ENCODE results near the gene IFT22. TPM values are rescaled to one million over a fixed set of nuclear protein-coding genes. Genes with fewer than 3 reads are reported as not detected.

The IFT22 gene
- total and polyA plus RNA-seq, 2 of the 8 experiments (the other 6 are each of a cell fraction or from before 2014, with no cell fraction given): 17.7 to 18.9 TPM

DNA sequence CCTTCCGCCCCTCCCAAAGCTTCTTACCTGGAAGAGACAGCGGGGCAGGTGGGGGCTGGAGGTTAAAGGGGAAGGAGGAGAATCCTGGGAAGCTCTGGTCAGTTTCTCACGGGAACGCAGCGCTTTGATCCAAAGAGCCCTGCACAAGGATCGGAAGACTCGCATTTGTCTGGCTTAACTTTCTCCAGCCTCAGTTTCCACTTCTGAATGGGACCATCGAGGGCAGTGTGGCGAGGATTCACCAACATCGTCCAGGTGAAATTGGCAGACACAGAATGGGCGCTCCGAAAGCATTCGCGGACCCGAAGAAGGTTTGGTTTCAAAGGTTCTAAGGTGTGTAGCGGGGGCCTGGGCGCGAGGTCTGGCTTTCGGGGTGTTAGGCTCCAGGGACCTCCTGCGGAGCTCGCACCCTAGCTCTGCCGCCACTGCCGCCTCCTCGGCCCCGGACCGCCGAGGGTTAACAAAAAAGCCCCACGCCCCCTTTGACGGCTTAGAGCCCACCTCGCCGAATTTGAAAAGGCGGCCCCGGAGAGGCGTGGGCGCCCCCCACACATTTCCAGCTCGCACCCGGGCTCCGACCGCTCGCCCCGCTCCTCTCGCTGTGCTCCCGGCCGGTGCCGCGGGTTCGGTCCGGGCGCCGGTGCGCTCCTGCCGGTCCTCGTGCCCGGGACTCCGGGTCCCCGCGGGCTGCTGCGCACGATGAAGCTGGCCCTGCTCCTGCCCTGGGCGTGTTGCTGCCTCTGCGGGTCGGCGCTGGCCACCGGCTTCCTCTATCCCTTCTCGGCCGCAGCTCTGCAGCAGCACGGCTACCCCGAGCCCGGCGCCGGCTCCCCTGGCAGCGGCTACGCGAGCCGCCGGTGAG is 41.0 kb upstream of the IFT22 start, which contains the start of gene COL26A1:
TSS of gene COL26A1 (plus strand) at position 542 of the 862 bp plus-strand sequence. CDS start at position 700, 158 bp downstream.
- peak within 1 kb of the TSS; percentile 86; the same call in 1 of the 2 replicates for H3K27ac ChIP-seq (ENCODE audit: low read depth, low read length)
- H2BK120ac ChIP-seq (replicated peaks; ENCODE audit: low read depth, low read length): peak within 1 kb of the TSS; percentile 87
- H3K79me1 ChIP-seq (ENCODE audit: low read depth, low read length): peaks cover 3% of the 10 kb centered on the region
- H2AK5ac ChIP-seq (ENCODE audit: low read depth, low read length): 0 out of 2 replicates have a peak within 1 kb of the TSS, but pooled peaks have one; percentile 48
- peak in 1 of 2 experiments; percentile 75 for DNase-seq (ENCODE audit: low read depth in 1 of 2, low spot score in 2 of 2)
- 4% methylated on average over 68 of the region's 76 CpGs; no CpG with 5 or more reads in 1 of the 2 experiments for WGBS, 2 experiments (ENCODE audit: extremely low coverage in 1 of 2, insufficient coverage in 1 of 2, insufficient read length in 1 of 2, insufficient replicate concordance in 2 of 2, low coverage in 1 of 2, low lambda C conversion rate in 2 of 2, missing lambda C conversion rate in 1 of 2)
- ChIA-PET CTCF (ENCODE audit: partially characterized antibody) (interaction anchor here (0.7 to 36.0 kb wide), 14 partner anchors 11 to 693 kb away, joined by 3 to 728 read pairs (median 4); no protein-coding TSS in a partner anchor), POLR2A (ENCODE audit: partially characterized antibody) (interaction anchor here (0.9 to 5.7 kb wide), 26 partner anchors 8 to 123 kb away, joined by 3 to 29 read pairs (median 6); partner anchors contain the start of gene IFT22)
- H4K91ac ChIP-seq (replicated peaks; ENCODE audit: insufficient read length, low read length): peak within 1 kb of the TSS; percentile 98
- H3K23ac ChIP-seq (ENCODE audit: insufficient read length): no peak within 1 kb of the TSS
- H3K9me3 ChIP-seq (ENCODE audit: insufficient read depth in 2 of 2, low read depth in 1 of 2, low read length in 1 of 2): no peaks in the 10 kb centered on the region
- H3K23me2 ChIP-seq (ENCODE audit: low read depth, low read length): peaks cover 5% of the 10 kb centered on the region
- H3K14ac ChIP-seq (ENCODE audit: insufficient read length): no peak within 1 kb of the TSS
- peak within 1 kb of the TSS; percentile 98 for H4K5ac ChIP-seq (ENCODE audit: insufficient read length, low read depth, low read length)
- FAIRE-seq: no peak
- peaks cover 0 to 2% of the 10 kb centered on the region in 2 experiments for H4K20me1 ChIP-seq (replicated peaks in 1 of 2; ENCODE audit: control insufficient read depth in 1 of 2, insufficient read depth in 2 of 2, low read length in 2 of 2)
- no peak within 1 kb of the TSS for H2BK20ac ChIP-seq (ENCODE audit: low read length)
- no peak within 1 kb of the TSS for H2BK15ac ChIP-seq (ENCODE audit: low read length)
- no peak within 1 kb of the TSS; the same call in 1 of the 2 replicates for H2AFZ ChIP-seq (ENCODE audit: low read length)
- peak within 1 kb of the TSS; percentile 100 for H3K18ac ChIP-seq (ENCODE audit: extremely low read depth, low read length)
- peak within 1 kb of the TSS; percentile 90; the same call in 1 of the 2 replicates for H2BK5ac ChIP-seq (ENCODE audit: low read depth, low read length)
- H3K79me2 ChIP-seq (ENCODE audit: control insufficient read depth in 1 of 2, insufficient read depth in 2 of 2, low read length in 2 of 2): peaks cover 0 to 32% of the 10 kb centered on the region in 2 experiments; a peak in 2 of 4 replicates
- H2BK12ac ChIP-seq (ENCODE audit: low read depth, low read length): peak within 1 kb of the TSS; percentile 80; the same call in 1 of the 2 replicates
- H3K9ac ChIP-seq (replicated peaks in 1 of 4; ENCODE audit: extremely low read depth in 1 of 4, low read depth in 3 of 4, low read length in 3 of 4): peak within 1 kb of the TSS; percentile 75 to 94 (median 86)
- peak within 1 kb of the TSS; percentile 80 to 83 for H3K4me2 ChIP-seq (ENCODE audit: insufficient read depth in 1 of 2, low read depth in 2 of 2, low read length in 2 of 2)
- no peaks in the 10 kb centered on the region; a peak in 1 of 7 replicates for H3K27me3 ChIP-seq (replicated peaks in 1 of 4; ENCODE audit: control insufficient read depth in 3 of 4, extremely low read depth in 1 of 4, insufficient read depth in 3 of 4, low read length in 3 of 4)
- H3K4me3 ChIP-seq (ENCODE audit: extremely low read depth in 1 of 4, insufficient read depth in 2 of 4, low read depth in 3 of 4, low read length in 4 of 4): peak within 1 kb of the TSS; percentile 64 to 84 (median 73)
- peak within 1 kb of the TSS; percentile 46 for H3K56ac ChIP-seq (replicated peaks; ENCODE audit: insufficient read length, low read depth, low read length)
- peak within 1 kb of the TSS; percentile 99 for H4K8ac ChIP-seq (ENCODE audit: extremely low read depth, insufficient read depth, low read length)
- peak within 1 kb of the TSS; percentile 99 for H3K4ac ChIP-seq (replicated peaks; ENCODE audit: insufficient read length, low read depth, low read length)
- H3K4me1 ChIP-seq (replicated peaks in 1 of 4; ENCODE audit: control insufficient read depth in 3 of 4, insufficient read depth in 4 of 4, low read length in 3 of 4): no peaks in the 10 kb centered on the region; a peak in 1 of 7 replicates
- H3K36me3 ChIP-seq (ENCODE audit: control insufficient read depth in 2 of 4, insufficient read depth in 4 of 4, low read length in 3 of 4): peaks cover 0 to 3% (median 0%) of the 10 kb centered on the region in 4 experiments; a peak in 1 of 8 replicates
- no peak for TF ChIP-seq HDAC6 (IDR thresholded peaks at IDR 0.05; ENCODE audit: low read depth, low read length)
- no peak for TF ChIP-seq HDAC2 (IDR thresholded peaks at IDR 0.05; ENCODE audit: borderline replicate concordance in 1 of 2, low read depth in 2 of 2, low read length in 2 of 2)
- TF ChIP-seq, protein P1, sequence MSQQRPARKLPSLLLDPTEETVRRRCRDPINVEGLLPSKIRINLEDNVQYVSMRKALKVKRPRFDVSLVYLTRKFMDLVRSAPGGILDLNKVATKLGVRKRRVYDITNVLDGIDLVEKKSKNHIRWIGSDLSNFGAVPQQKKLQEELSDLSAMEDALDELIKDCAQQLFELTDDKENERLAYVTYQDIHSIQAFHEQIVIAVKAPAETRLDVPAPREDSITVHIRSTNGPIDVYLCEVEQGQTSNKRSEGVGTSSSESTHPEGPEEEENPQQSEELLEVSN (IDR thresholded peaks at IDR 0.05): peak; percentile 60; the same call in 1 of the 2 replicates
- TF ChIP-seq YY1 (IDR thresholded peaks at IDR 0.05; ENCODE audit: low read depth, low read length): no peak
- no peak for TF ChIP-seq EZH2 (IDR thresholded peaks at IDR 0.05; ENCODE audit: low read depth, low read length, severe bottlenecking)
- no peak for TF ChIP-seq NRF1 (IDR thresholded peaks at IDR 0.05; ENCODE audit: low read depth, low read length)
- peak; percentile 26; the same call in 1 of the 2 replicates for TF ChIP-seq TBP (IDR thresholded peaks at IDR 0.05; ENCODE audit: low read depth, low read length)
- TF ChIP-seq, protein P2, sequence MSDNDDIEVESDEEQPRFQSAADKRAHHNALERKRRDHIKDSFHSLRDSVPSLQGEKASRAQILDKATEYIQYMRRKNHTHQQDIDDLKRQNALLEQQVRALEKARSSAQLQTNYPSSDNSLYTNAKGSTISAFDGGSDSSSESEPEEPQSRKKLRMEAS (IDR thresholded peaks at IDR 0.05): peak; percentile 77
- TF ChIP-seq SP1 (IDR thresholded peaks at IDR 0.05; ENCODE audit: low read depth, low read length): no peak

All from H1 (cell line).